WI38 (cell line): ENCODE results near the gene CFAP68.

Experiments
- H3K4me3 ChIP-seq: 2 replicates; pipeline ENCODE4 v1.5.1; 2011; ENCODE audit warnings: low read depth, mild to moderate bottlenecking, control low read depth, low read length
- TF ChIP-seq, protein P1 (sequence below): IDR thresholded peaks from 2 replicates; pipeline ENCODE4 v1.5.1; 2012; ENCODE audit warnings: low read depth, mild to moderate bottlenecking, control low read depth, low read length

CFAP68 gene

GRCh38 chr11:111878849-111879636 is at the start of gene CFAP68, which contains the start of gene FDXACB1:
Gene CFAP68, plus strand, starts transcription at chr11:111879541. Its CDS starts 20 bp downstream, at chr11:111879561.
Gene FDXACB1, minus strand, starts transcription at chr11:111879165. Its CDS starts 33 bp downstream, at chr11:111879132.
- TF ChIP-seq, protein P1, sequence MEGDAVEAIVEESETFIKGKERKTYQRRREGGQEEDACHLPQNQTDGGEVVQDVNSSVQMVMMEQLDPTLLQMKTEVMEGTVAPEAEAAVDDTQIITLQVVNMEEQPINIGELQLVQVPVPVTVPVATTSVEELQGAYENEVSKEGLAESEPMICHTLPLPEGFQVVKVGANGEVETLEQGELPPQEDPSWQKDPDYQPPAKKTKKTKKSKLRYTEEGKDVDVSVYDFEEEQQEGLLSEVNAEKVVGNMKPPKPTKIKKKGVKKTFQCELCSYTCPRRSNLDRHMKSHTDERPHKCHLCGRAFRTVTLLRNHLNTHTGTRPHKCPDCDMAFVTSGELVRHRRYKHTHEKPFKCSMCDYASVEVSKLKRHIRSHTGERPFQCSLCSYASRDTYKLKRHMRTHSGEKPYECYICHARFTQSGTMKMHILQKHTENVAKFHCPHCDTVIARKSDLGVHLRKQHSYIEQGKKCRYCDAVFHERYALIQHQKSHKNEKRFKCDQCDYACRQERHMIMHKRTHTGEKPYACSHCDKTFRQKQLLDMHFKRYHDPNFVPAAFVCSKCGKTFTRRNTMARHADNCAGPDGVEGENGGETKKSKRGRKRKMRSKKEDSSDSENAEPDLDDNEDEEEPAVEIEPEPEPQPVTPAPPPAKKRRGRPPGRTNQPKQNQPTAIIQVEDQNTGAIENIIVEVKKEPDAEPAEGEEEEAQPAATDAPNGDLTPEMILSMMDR = peak; percentile 98
- peak within 1 kb of the TSS; percentile 80 for H3K4me3 ChIP-seq

DNA sequence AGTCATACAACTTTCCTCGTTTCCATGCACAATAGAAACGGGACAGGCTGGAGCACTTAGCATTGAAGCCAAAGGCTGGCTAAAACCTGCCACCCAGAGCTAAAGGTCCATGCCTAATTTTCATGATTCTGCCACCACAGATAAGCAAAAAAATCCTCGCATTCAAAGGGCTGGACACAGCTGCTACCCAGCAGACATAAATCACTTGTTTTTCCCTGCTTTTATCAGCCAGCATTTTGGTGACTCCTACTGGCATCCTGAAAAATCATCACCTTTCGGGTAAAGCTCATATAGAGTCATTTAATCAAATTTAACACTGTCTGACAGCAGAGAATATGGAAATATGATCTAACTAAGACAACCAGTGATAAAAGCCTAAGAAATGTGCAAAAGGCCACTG is 45.8 kb upstream of the CFAP68 start:
- TF ChIP-seq, protein P1 = no peak
- H3K4me3 ChIP-seq = no peak overlapping the region

DNA sequence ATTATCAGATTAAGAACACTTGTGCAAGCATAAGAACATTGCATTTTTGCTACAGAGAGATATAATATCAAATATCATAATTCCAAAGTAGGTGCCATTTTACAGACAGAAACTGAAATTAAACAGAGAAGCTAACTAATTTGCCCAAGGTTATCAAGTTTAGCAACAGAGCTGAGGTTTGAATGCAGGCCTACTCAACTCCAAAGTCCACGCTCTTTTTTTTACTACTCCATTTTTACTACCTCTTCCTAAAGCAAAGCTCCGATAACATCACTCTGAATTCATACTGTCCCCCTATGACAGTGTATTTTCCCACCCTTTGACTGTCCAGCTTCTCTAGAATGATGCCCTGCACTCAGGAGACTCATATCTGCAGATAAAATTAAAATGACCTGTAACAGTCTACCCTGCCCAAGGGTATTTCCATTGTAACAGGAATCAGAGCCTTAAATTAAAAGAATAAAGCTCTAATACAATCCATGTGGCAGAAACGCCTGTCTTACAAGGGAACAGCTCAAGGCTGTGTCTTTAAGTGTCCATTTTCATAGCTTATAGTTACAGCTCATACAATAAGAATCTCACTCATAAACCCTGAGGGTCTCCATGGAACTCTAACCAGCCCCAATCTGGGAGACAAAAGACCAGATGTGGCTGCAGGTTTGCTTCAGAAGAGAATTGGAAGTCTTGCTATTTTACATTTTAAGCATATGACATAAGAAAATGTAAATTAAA is 44.7 kb upstream of the CFAP68 start:
- TF ChIP-seq, protein P1 = no peak
- H3K4me3 ChIP-seq = no peak overlapping the region

DNA sequence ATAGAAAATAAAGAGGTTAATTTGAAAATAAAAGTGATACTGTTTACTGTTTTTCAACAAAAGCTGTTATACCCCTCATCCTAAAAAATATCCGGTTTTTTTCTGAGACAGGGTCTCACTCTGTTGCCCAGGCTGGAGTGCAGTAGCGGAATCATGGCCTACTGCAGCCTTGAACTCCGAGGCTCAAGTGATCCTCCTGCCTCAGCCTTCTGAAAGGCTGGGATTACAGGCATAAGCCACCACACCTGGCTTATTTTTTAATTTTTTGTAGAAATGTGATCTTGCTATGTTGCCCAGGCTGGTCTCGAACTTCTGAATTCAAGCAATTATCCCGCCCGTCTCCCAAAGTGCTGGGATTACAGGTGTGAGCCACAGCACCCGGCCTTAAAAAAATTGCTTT is 43.7 kb upstream of the CFAP68 start:
- no peak overlapping the region for H3K4me3 ChIP-seq
- TF ChIP-seq, protein P1 = no peak

DNA sequence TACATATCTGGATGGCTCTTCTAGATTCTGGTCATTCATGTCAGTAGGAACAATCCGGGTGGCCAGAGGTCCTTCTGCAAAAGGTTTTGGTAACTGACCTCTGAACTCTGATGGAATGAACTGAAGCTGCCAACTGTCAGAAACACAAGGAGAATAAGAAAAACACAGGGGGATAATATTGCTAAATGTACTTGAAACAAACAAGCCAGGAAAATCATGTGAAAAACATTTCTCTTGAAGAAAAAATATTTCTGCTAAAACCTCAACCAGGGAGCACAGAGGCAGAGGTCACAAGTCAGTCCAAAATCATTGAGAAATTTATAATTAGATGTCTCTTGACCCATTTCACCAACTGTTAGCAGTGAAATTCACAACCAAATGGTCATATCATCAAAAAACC is 43.2 kb upstream of the CFAP68 start:
- no peak overlapping the region for H3K4me3 ChIP-seq
- TF ChIP-seq, protein P1 = no peak

GRCh38 chr11:111836721-111837120 is 42.6 kb upstream of the CFAP68 start:
- no peak overlapping the region for H3K4me3 ChIP-seq
- TF ChIP-seq, protein P1 = no peak

DNA sequence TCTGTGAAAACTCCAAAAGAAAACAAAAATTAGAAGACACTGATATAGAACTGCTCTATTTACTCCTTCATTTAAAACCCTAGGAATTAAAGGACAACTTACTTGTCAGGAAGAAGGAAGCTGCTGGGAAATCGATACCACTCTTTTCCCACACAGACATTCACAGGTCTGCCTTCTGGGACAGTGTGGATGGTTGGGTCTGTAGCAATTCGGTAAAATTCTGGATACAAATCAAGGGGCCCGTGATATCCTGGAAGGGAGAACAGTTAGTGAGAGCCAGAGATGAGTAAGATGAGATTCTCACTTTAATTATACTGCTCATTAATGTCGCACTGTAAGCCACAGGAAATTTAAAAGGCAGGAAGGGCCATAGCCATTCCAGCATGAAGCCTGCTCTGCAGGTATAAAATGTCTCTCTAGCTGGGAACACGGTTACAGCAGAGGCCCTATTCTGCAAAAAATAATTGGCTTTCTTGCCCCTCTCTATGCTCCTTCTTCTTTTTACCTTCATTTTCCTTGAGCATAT is 41.9 kb upstream of the CFAP68 start:
- TF ChIP-seq, protein P1 = no peak
- H3K4me3 ChIP-seq = no peak overlapping the region
